Chondrocyte (in vitro differentiated cells): ENCODE results near the gene BCAT1. TPM values are rescaled to one million over a fixed set of nuclear protein-coding genes. Genes with fewer than 3 reads are reported as not detected.

Experiments used
- DNase-seq: peaks from one replicate; pipeline ENCODE4 v3.0.0; 2021; ENCODE audit warnings: mixed read lengths, low spot score
- H3K27ac Mint-ChIP-seq: one replicate; pipeline ENCODE4 v1.8.0; 2021; ENCODE audit warnings: mild to moderate bottlenecking, moderate library complexity, mixed read lengths; ENCODE audit not compliant: unreplicated experiment
- H3K27me3 Mint-ChIP-seq: 2 replicates; pipeline ENCODE4 v1.8.0; 2021; ENCODE audit warnings: low read depth, mixed read lengths
- H3K36me3 Mint-ChIP-seq: 2 replicates; pipeline ENCODE4 v1.8.0; 2021; ENCODE audit warnings: low read depth, mixed read lengths
- H3K4me1 Mint-ChIP-seq: 2 replicates; pipeline ENCODE4 v1.8.0; 2021; ENCODE audit warnings: low read depth, mild to moderate bottlenecking, mixed read lengths
- H3K4me3 Mint-ChIP-seq: one replicate; pipeline ENCODE4 v1.8.0; 2021; ENCODE audit warnings: mild to moderate bottlenecking, moderate library complexity, mixed read lengths; ENCODE audit not compliant: unreplicated experiment
- H3K9me3 Mint-ChIP-seq: 2 replicates; pipeline ENCODE4 v1.8.0; 2021; ENCODE audit warnings: low read depth, mixed read lengths
- total RNA-seq: library from RNA; stranded (reverse); gene quantifications from 3 replicates; pipeline ENCODE4 v1.2.1, GENCODE V29; 2021
- TF ChIP-seq, protein P1 (sequence below): fragments of 200-600 bp; sonication (generic); IDR thresholded peaks from 2 replicates; pipeline ENCODE4 v1.5.0; 2021; ENCODE audit warnings: antibody characterized with exemption, mild to moderate bottlenecking, moderate library complexity

BCAT1 gene
- total RNA-seq, 1 donor from 2014 or later: 240 TPM

DNA sequence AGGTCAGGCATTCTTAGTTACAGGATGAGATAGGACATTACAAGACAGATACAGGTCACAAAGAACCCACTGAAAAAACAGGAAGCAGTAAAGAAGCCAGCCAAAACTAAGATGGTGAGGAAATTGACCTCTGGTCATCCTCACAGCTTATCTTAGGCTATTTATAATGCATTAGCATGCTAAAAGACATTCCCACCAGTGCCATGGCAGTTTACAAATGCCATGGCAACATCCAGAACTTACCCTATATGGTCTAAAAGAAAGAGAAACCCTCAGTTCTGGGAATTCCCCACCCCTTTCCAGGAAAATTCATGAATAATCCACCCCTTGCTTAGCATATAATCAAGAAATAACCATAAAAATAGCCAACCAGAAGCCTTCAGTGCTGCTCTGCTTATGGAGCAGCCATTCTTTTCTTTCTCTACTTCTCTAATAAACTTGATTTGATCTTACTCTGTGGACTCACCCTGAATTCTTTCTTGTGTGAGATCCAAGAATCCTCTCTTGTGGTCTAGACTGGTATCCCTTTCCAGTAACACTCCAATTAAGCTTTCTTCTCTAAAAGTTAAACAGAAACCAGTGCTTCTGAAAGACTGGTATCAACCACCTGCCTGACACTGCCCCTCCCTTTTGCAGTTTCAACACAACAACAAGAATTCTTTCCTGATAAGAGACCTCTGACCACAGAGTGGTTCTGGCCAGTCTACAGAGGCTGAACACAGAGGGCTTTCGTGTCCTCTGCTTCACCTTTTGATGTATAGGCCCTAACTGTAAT is 86.9 kb downstream of the BCAT1 start:
- Mint-ChIP-seq H3K27ac (peak overlapping the region; percentile 81), H3K27me3 (no peaks in the 10 kb centered on the region), H3K4me3 (no peak overlapping the region), H3K4me1 (peaks cover 59% of the 10 kb centered on the region), H3K9me3 (peaks cover 13% of the 10 kb centered on the region), H3K36me3 (peaks cover 22% of the 10 kb centered on the region)
- DNase-seq: no peak
- TF ChIP-seq, protein P1, sequence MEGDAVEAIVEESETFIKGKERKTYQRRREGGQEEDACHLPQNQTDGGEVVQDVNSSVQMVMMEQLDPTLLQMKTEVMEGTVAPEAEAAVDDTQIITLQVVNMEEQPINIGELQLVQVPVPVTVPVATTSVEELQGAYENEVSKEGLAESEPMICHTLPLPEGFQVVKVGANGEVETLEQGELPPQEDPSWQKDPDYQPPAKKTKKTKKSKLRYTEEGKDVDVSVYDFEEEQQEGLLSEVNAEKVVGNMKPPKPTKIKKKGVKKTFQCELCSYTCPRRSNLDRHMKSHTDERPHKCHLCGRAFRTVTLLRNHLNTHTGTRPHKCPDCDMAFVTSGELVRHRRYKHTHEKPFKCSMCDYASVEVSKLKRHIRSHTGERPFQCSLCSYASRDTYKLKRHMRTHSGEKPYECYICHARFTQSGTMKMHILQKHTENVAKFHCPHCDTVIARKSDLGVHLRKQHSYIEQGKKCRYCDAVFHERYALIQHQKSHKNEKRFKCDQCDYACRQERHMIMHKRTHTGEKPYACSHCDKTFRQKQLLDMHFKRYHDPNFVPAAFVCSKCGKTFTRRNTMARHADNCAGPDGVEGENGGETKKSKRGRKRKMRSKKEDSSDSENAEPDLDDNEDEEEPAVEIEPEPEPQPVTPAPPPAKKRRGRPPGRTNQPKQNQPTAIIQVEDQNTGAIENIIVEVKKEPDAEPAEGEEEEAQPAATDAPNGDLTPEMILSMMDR: no peak

DNA sequence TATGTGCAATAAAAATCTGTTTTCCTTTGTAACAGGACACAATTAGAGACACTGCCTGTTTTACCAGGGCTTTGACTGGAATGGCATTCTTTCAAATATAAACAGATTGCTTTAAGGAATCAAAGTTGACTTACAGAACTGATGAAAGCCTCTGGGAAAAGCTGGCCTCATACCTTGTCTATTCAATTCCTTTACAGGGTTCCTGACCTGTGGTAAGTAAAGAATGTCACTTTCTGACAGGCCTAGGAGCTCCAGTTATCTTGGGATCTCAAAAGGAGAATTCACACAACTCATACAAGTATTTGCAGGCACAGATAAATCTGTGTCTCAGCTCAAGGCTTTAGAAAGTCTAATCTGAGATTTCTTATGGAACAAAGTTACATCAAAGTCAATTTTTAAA is 88.4 kb downstream of the BCAT1 start:
- H3K27ac Mint-ChIP-seq: peak overlapping the region; percentile 43
- H3K36me3 Mint-ChIP-seq: peaks cover 23% of the 10 kb centered on the region

DNA sequence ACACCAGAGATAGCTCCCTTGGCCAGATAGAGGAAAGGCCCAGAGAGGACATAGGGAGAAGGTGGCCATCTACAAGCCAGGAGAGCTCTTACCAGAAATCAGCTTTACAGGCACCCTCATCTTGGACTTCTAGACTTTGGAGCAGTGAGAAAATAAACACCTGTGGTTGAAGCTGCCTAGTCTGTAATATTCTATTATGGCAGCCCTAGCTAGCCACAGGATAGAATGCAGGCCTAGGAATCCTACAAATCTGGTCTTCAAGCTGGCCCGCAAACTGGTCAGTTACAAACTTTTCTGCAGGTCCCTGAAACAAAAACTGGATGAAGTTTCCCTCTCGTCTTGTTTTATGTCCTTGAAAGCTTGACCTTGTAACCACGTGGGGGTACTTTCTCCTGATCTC is 92.4 kb downstream of the BCAT1 start:
- Mint-ChIP-seq H3K27me3 (no peaks in the 10 kb centered on the region), H3K36me3 (peaks cover 12% of the 10 kb centered on the region), H3K4me3 (no peak overlapping the region), H3K9me3 (peaks cover 9% of the 10 kb centered on the region), H3K4me1 (peaks cover 66% of the 10 kb centered on the region), H3K27ac (peak overlapping the region; percentile 87)
- TF ChIP-seq, protein P1: no peak
- no peak for DNase-seq

More for the DNA sequence above, 88.4 kb downstream of the BCAT1 start:
- H3K4me3 Mint-ChIP-seq: no peak overlapping the region
- H3K9me3 Mint-ChIP-seq: peaks cover 17% of the 10 kb centered on the region
- TF ChIP-seq, protein P1: no peak
- H3K27me3 Mint-ChIP-seq: no peaks in the 10 kb centered on the region
- H3K4me1 Mint-ChIP-seq: peaks cover 68% of the 10 kb centered on the region
- no peak for DNase-seq

DNA sequence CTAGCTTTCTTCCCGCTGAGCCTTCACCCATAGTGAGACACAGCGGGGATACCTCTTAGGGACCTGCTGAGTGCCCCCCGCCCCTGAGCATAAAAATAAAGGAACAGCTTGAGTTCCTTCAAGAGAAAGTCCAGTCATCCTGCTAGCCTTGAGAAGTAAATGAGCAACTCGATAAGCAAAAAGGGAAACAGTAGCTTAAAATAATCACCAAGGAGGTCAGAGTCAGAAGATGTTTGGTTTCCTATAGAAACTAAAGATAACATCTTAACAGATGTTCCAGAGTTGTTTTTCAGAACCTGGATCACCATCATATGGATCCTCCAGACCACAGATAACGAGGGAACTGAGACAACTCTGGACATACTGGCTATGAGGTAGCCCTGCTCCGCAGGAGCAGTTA is 94.0 kb downstream of the BCAT1 start:
- peaks cover 7% of the 10 kb centered on the region for H3K9me3 Mint-ChIP-seq
- TF ChIP-seq, protein P1: no peak
- peak overlapping the region; percentile 87 for H3K27ac Mint-ChIP-seq
- H3K36me3 Mint-ChIP-seq: peaks cover 12% of the 10 kb centered on the region
- no peak overlapping the region for H3K4me3 Mint-ChIP-seq
- H3K27me3 Mint-ChIP-seq: no peaks in the 10 kb centered on the region
- DNase-seq: no peak
- peaks cover 50% of the 10 kb centered on the region for H3K4me1 Mint-ChIP-seq

DNA sequence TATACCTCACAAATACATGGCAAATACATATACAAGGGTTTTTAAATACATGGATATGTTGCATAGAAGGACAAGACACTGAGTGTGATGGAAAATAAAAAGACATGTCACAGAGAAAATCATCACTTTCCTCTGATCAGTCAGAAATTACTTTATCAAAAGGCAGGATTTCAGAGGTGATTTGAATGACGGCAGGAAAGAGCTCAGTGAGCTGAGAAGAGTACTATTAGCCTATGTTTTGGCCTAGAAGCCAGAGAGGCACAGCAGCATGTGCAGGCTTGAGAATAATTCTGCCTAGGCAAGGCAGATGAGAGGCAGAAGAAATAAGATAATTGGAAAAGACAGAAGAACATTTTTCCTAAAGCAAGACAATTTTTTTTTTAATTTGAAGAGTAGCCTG is 94.9 kb downstream of the BCAT1 start:
- no peaks in the 10 kb centered on the region for H3K27me3 Mint-ChIP-seq

More for the DNA sequence above, 94.9 kb downstream of the BCAT1 start:
- TF ChIP-seq, protein P1: no peak
- Mint-ChIP-seq H3K4me3 (no peak overlapping the region), H3K9me3 (peaks cover 7% of the 10 kb centered on the region), H3K36me3 (peaks cover 10% of the 10 kb centered on the region), H3K4me1 (peaks cover 47% of the 10 kb centered on the region), H3K27ac (peak overlapping the region; percentile 87)
- DNase-seq: no peak
